ENCODE data around the gene BCL7B. TPM values are rescaled to one million over a fixed set of nuclear protein-coding genes. Genes with fewer than 3 reads are reported as not detected.
"Not testable (repeated sequence)": the region's sequence is repeated elsewhere in the genome, so short reads cannot be mapped to it uniquely, and the experiment has no call there.

The BCL7B gene
- total RNA-seq, 5 donors from 2014 or later (not counting 1 experiment from before 2014, with no cell fraction given) = 56.3 to 106 (median 63.8) TPM

DNA sequence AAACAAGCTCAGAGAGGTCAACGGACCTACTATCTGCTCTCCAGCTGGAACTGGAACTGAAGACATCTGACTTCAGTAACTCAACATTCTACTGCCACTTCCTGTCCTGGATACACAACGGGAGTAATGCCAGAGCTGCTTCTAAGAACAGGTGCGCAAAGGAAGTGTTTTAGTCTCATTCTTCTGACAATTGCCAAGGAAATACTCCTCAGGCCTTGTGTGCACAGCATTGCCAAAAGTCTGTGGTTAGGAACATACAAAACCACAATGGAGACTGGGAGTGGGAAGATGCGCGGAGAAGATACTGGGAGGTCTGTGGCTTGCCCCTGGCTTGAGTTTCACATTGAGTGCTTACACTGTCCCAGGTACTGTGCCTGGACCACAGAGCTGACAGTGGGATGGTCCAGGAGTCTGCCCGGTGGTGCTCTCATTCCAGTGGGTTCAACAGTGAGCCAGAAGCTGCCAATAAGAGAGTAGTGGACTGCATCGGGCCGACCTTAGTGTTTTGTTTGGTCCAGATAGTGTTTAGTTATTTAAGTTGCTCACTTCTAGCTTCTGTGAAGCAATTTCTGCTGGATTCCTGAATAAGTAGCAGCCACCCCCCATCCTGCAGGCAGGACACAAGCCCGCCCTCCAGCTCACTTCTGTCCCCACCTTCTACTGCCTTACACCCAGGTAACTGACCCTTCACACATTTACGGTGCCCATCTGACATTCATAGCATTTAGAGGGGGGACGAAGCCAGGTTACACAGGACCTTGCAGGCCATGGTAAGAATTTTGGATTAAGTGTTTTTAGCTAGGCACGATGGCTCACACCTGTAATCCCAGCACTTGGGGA is 10.6 kb upstream of the BCL7B start:
- Mint-ChIP-seq H3K4me3 (no peak overlapping the region), H3K27ac (peak overlapping the region; percentile 72 to 80), H3K27me3 (no peaks in the 10 kb centered on the region), H3K9me3 (no peaks in the 10 kb centered on the region), H3K4me1 (peaks cover 26 to 31% (median 30%) of the 10 kb centered on the region in 3 donors), H3K36me3 (peaks cover 20% of the 10 kb centered on the region)
- DNase-seq (no peak), ATAC-seq (replicated peaks in 1 of 4) (peak in 1 of 4 experiments; percentile 27)
- no peak overlapping the region for H3K27ac ChIP-seq (ENCODE audit: low read length)
- peaks cover 16 to 37% of the 10 kb centered on the region in 2 donors for H3K36me3 ChIP-seq (ENCODE audit: control insufficient read depth in 2 of 2, extremely low read depth in 1 of 2, insufficient read depth in 1 of 2, low read length in 1 of 2)
- ChIA-PET POLR2A (interaction anchor here (0.5 to 0.7 kb wide), 3 partner anchors 10 to 18 kb away, joined by 3 to 4 read pairs (median 3); partner anchors contain the start of gene TBL2 (in 1 of the 2)), CTCF (interaction anchor here in 1 of 2 donors (0.6 kb wide), 1 partner anchor 88 kb away, joined by 5 read pairs; no protein-coding TSS in a partner anchor)
- H3K9me3 ChIP-seq = no peaks in the 10 kb centered on the region
- H3K4me1 ChIP-seq (ENCODE audit: control insufficient read depth in 1 of 2, extremely low read depth in 1 of 2, insufficient read depth in 2 of 2, low read length in 2 of 2) = peaks cover 0 to 12% of the 10 kb centered on the region in 2 experiments
- no peaks in the 10 kb centered on the region for H3K27me3 ChIP-seq (replicated peaks in 1 of 2; ENCODE audit: control insufficient read depth in 2 of 2, extremely low read depth in 1 of 2, insufficient read depth in 2 of 2, low read length in 1 of 2)
- 75% methylated on average over 6 of the region's 12 CpGs for WGBS (ENCODE audit: insufficient coverage)
- no peak overlapping the region for H3K4me3 ChIP-seq (ENCODE audit: control insufficient read depth in 1 of 2, extremely low read depth in 1 of 2, low read length in 1 of 2)

DNA sequence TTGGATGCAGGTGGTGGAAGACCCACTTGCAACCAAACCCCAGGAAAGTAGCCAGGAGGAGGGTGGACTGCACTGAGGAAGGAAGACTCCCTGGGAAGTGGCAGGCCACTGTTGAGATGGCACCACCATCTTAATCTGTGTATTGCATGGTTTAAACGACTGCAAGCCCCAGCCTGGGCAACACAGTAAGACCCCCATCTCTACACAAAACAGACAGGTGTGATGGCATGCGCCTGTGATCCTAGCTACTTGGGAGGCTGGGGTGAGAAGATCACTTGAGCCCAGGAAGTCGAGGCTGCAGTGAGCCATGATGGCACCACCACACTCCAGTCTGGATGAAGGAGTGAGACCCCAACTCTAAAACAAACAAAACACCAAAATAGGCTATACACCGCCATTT is 9.7 kb upstream of the BCL7B start:
- POLR2A ChIA-PET = interaction anchor here in 1 of 2 donors (0.6 kb wide), 1 partner anchor 19 kb away, joined by 3 read pairs; no protein-coding TSS in a partner anchor
- H3K4me3 Mint-ChIP-seq = peak overlapping the region in 1 of 3 donors; percentile 67
- Histone ChIP-seq H3K4me3 (ENCODE audit: control insufficient read depth in 1 of 2, extremely low read depth in 1 of 2, low read length in 1 of 2) (no peak overlapping the region), H3K36me3 (ENCODE audit: control insufficient read depth in 2 of 2, extremely low read depth in 1 of 2, insufficient read depth in 1 of 2, low read length in 1 of 2) (peaks cover 7 to 28% of the 10 kb centered on the region in 2 donors), H3K4me1 (ENCODE audit: control insufficient read depth in 1 of 2, extremely low read depth in 1 of 2, insufficient read depth in 2 of 2, low read length in 2 of 2) (peaks cover 0 to 10% of the 10 kb centered on the region in 2 experiments), H3K27me3 (replicated peaks in 1 of 2; ENCODE audit: control insufficient read depth in 2 of 2, extremely low read depth in 1 of 2, insufficient read depth in 2 of 2, low read length in 1 of 2) (no peaks in the 10 kb centered on the region), H3K9me3 (no peaks in the 10 kb centered on the region), H3K27ac (ENCODE audit: low read length) (no peak overlapping the region)
- WGBS (ENCODE audit: insufficient coverage) = 80% methylated on average over 1 of the region's 4 CpGs
- H3K9me3 Mint-ChIP-seq = no peaks in the 10 kb centered on the region
- H3K36me3 Mint-ChIP-seq = peaks cover 11% of the 10 kb centered on the region
- ATAC-seq (replicated peaks in 1 of 4) = no peak
- no peaks in the 10 kb centered on the region for H3K27me3 Mint-ChIP-seq
- CTCF ChIA-PET = no interaction called here
- H3K4me1 Mint-ChIP-seq = peaks cover 26 to 31% (median 30%) of the 10 kb centered on the region in 3 donors
- peak overlapping the region in 1 of 2 donors; percentile 80 for H3K27ac Mint-ChIP-seq
- DNase-seq = no peak

DNA sequence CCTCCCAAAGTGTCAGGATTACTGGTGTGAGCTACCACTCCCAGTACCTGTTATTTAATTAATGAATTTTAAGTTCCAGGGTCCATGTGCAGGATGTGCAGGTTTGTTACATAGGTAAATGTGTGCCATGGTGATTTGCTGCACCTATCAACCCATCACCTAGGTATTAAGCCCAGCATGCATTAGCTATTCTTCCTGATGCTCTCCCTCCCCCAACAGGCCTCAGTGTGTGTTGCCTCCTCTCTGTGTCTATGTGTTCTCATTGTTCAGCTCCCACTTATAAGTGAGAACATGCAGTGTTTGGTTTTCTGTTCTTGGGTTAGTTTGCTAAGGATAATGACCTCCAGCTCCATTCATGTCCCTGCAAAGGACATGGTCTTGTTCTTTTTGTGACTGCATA is 8.9 kb upstream of the BCL7B start:
- ChIA-PET POLR2A (interaction anchor here in 1 of 2 donors (0.5 to 0.6 kb wide), 2 partner anchors 166 to 172 kb away, joined by 3 to 5 read pairs; no protein-coding TSS in a partner anchor), CTCF (interaction anchor here in 1 of 2 donors (0.5 to 1.8 kb wide), 6 partner anchors 11 to 107 kb away, joined by 3 to 7 read pairs (median 5); partner anchors contain the start of genes BAZ1B and TBL2)
- Histone ChIP-seq H3K27ac (ENCODE audit: low read length) (peak overlapping the region; percentile 56), H3K4me3 (ENCODE audit: control insufficient read depth in 1 of 2, extremely low read depth in 1 of 2, low read length in 1 of 2) (peak overlapping the region in 1 of 2 donors; percentile 51), H3K36me3 (ENCODE audit: control insufficient read depth in 2 of 2, extremely low read depth in 1 of 2, insufficient read depth in 1 of 2, low read length in 1 of 2) (peaks cover 6 to 21% of the 10 kb centered on the region in 2 donors)
- not testable (repeated sequence) for H3K27me3 Mint-ChIP-seq; DNase-seq; H3K9me3 ChIP-seq; H3K36me3 Mint-ChIP-seq; H3K27me3 ChIP-seq (replicated peaks in 1 of 2; ENCODE audit: control insufficient read depth in 2 of 2, extremely low read depth in 1 of 2, insufficient read depth in 2 of 2, low read length in 1 of 2); H3K4me1 ChIP-seq (ENCODE audit: control insufficient read depth in 1 of 2, extremely low read depth in 1 of 2, insufficient read depth in 2 of 2, low read length in 2 of 2); H3K9me3 Mint-ChIP-seq
- Mint-ChIP-seq H3K4me1 (peaks cover 26 to 31% (median 30%) of the 10 kb centered on the region in 3 donors), H3K27ac (peak overlapping the region; percentile 81 to 82), H3K4me3 (peak overlapping the region; percentile 67 to 82 (median 77))
- peak; percentile 21 to 59 (median 51) for ATAC-seq (replicated peaks in 1 of 4)

DNA sequence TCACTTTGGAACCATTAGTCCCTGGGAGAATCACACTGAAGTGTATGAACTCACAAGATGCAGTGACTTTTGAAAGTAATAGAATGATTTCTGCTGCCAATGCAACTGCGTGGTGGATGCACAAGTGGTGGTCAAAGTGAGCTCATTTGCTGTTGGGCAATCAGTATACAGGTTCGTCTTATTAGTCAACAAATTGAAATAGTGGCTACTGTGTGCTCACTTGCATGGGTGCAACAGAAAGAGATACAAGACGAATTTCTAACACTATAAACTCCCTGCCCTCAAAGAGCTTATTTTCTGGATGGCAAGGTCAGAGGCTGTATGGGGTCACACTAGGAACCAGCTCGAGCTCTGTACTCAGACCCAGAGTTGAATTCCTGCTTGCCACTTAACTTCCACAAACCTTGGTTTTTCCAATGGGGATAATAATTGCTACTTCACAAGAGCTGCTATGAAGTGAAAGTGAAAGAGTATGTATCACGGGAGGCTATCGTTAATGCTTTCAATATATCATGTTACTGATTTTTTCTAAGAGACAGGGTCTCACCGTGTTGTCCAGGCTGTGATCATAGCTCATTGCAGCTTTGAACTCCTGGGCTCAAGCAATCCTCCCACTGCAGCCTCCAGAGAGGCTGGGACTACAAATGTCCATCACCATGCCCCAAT is 8.3 kb upstream of the BCL7B start:
- ChIA-PET POLR2A (interaction anchor here (0.5 to 0.6 kb wide), 4 partner anchors 12 to 172 kb away, joined by 3 to 17 read pairs (median 4); partner anchors contain the start of gene TBL2 (in 2 of the 2)), CTCF (interaction anchor here in 1 of 2 donors (0.5 to 1.8 kb wide), 6 partner anchors 10 to 108 kb away, joined by 3 to 7 read pairs (median 5); partner anchors contain the start of genes BAZ1B and TBL2)
- 80% methylated on average over 2 of the region's 7 CpGs for WGBS (ENCODE audit: insufficient coverage)
- H3K4me1 Mint-ChIP-seq = peaks cover 26 to 31% (median 30%) of the 10 kb centered on the region in 3 donors
- peak; percentile 32 to 37 (median 33) for ATAC-seq (replicated peaks in 1 of 4)
- no peaks in the 10 kb centered on the region for H3K27me3 Mint-ChIP-seq
- Histone ChIP-seq H3K4me1 (ENCODE audit: control insufficient read depth in 1 of 2, extremely low read depth in 1 of 2, insufficient read depth in 2 of 2, low read length in 2 of 2) (peaks cover 0 to 10% of the 10 kb centered on the region in 2 experiments), H3K27me3 (replicated peaks in 1 of 2; ENCODE audit: control insufficient read depth in 2 of 2, extremely low read depth in 1 of 2, insufficient read depth in 2 of 2, low read length in 1 of 2) (no peaks in the 10 kb centered on the region), H3K4me3 (ENCODE audit: control insufficient read depth in 1 of 2, extremely low read depth in 1 of 2, low read length in 1 of 2) (peak overlapping the region in 1 of 2 donors; percentile 51), H3K36me3 (ENCODE audit: control insufficient read depth in 2 of 2, extremely low read depth in 1 of 2, insufficient read depth in 1 of 2, low read length in 1 of 2) (peaks cover 2 to 15% of the 10 kb centered on the region in 2 donors), H3K9me3 (no peaks in the 10 kb centered on the region), H3K27ac (ENCODE audit: low read length) (peak overlapping the region; percentile 56)
- DNase-seq = peak in 1 of 35 experiments; percentile 25
- H3K36me3 Mint-ChIP-seq = peaks cover 5% of the 10 kb centered on the region
- peak overlapping the region; percentile 67 to 82 (median 77) for H3K4me3 Mint-ChIP-seq
- H3K27ac Mint-ChIP-seq = peak overlapping the region; percentile 81 to 82
- no peaks in the 10 kb centered on the region for H3K9me3 Mint-ChIP-seq

DNA sequence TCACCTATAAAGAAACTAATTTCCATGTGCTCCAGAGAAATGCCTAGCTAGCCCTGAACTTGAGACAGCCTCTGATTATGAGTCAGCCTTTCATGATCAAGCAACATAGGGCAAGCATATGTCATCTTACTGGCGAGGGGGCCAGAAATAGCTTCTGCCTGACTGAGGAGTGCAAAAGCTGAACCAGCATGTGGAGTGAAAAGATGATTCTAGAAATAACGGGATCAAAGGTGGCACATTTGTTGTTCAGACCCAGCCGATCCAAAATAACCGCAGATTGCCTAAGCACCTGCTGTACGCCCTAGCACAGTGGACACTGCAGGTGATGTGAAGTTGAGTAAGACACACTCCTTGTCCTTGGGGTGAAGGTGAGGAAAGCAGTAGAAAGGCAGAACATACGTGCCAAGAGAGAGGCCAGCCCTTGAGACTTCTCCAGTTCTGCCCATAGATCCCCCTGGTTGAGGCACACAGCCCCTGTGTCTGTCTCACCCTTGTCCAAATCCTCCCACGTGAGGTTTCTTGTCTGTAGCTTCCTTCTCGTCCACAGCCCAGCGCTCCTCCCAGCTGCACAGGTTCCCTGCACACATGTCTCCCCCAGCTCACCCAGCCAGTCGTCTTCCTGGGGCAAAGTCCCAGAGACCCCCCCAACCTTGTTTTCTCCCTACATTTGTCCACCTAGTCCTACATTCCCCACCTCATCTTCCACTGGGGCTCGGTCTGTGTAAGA is 2.8 kb upstream of the BCL7B start:
- H3K4me3 Mint-ChIP-seq = peak overlapping the region in 1 of 3 donors; percentile 15

More for the DNA sequence above, 2.8 kb upstream of the BCL7B start:
- Mint-ChIP-seq H3K9me3 (no peaks in the 10 kb centered on the region), H3K36me3 (no peaks in the 10 kb centered on the region), H3K27ac (peak overlapping the region in 1 of 2 donors; percentile 34), H3K27me3 (no peaks in the 10 kb centered on the region), H3K4me1 (peaks cover 19 to 28% (median 20%) of the 10 kb centered on the region in 3 donors)
- no peak overlapping the region for H3K27ac ChIP-seq (ENCODE audit: low read length)
- H3K4me3 ChIP-seq (ENCODE audit: control insufficient read depth in 1 of 2, extremely low read depth in 1 of 2, low read length in 1 of 2) = no peak overlapping the region
- no peaks in the 10 kb centered on the region for H3K36me3 ChIP-seq (ENCODE audit: control insufficient read depth in 2 of 2, extremely low read depth in 1 of 2, insufficient read depth in 1 of 2, low read length in 1 of 2)
- DNase-seq (no peak), ATAC-seq (replicated peaks in 1 of 4) (no peak)
- CTCF ChIA-PET = interaction anchor here in 1 of 2 donors (0.8 kb wide), 1 partner anchor 66 kb away, joined by 4 read pairs; no protein-coding TSS in a partner anchor
- no peaks in the 10 kb centered on the region for H3K27me3 ChIP-seq (replicated peaks in 1 of 2; ENCODE audit: control insufficient read depth in 2 of 2, extremely low read depth in 1 of 2, insufficient read depth in 2 of 2, low read length in 1 of 2)
- no peaks in the 10 kb centered on the region for H3K9me3 ChIP-seq
- POLR2A ChIA-PET = interaction anchor here in 1 of 2 donors (0.6 kb wide), 1 partner anchor 45 kb away, joined by 3 read pairs; no protein-coding TSS in a partner anchor
- peaks cover 12 to 22% of the 10 kb centered on the region in 2 experiments for H3K4me1 ChIP-seq (ENCODE audit: control insufficient read depth in 1 of 2, extremely low read depth in 1 of 2, insufficient read depth in 2 of 2, low read length in 2 of 2)
- 70% methylated on average over 10 of the region's 11 CpGs for WGBS (ENCODE audit: insufficient coverage)

Data from T-cell (primary cell).